DND-41 (cell line): ENCODE results near the gene MANEAL.

Experiments used
- CTCF ChIP-seq: IDR thresholded peaks from 2 replicates; pipeline ENCODE4 v1.5.1; 2012; ENCODE audit warnings: borderline replicate concordance, low read length, moderate library complexity, mild to moderate bottlenecking; ENCODE audit not compliant: poor library complexity, severe bottlenecking; ENCODE audit errors: extremely low read depth
- EZH2 ChIP-seq: IDR thresholded peaks from 3 replicates; pipeline ENCODE4 v1.6.1; 2012; ENCODE audit warnings: borderline replicate concordance, low read depth, mild to moderate bottlenecking, moderate library complexity, low read length, inconsistent platforms; ENCODE audit not compliant: severe bottlenecking

GRCh38 chr1:37764414-37764825, 29.2 kb upstream of the MANEAL start:
- TF ChIP-seq CTCF (no peak), EZH2 (no peak)
